ENCODE results near the gene SLC7A6OS. TPM values are rescaled to one million over a fixed set of nuclear protein-coding genes. Genes with fewer than 3 reads are reported as not detected.

Gene SLC7A6OS
- total and polyA plus RNA-seq, 3 experiments from 2014 or later, result 21.8 to 28.2 (median 25.5) TPM

- H3K36me3 Mint-ChIP-seq, result peaks cover 13 to 90% (median 29%) of the 10 kb centered on the region in 3 donors
- ChIA-PET CTCF (no interaction called here), POLR2A (interaction anchor here (0.7 kb wide), 1 partner anchor 535 kb away, joined by 3 read pairs; no protein-coding TSS in a partner anchor)
- H3K9me3 ChIP-seq (ENCODE audit: low read length), result no peaks in the 10 kb centered on the region
- no peak overlapping the region for H3K4me3 Mint-ChIP-seq
- H3K27ac ChIP-seq (ENCODE audit: low read depth, low read length), result no peak overlapping the region
- H3K27me3 Mint-ChIP-seq, result no peaks in the 10 kb centered on the region
- no peak for DNase-seq
- H3K27me3 ChIP-seq (ENCODE audit: insufficient read depth, low read length, poor library complexity, severe bottlenecking), result no peaks in the 10 kb centered on the region
- peaks cover 0 to 15% (median 3%) of the 10 kb centered on the region in 3 donors for H3K4me1 Mint-ChIP-seq
- H3K27ac Mint-ChIP-seq, result no peak overlapping the region
- no peak overlapping the region for H3K4me3 ChIP-seq (ENCODE audit: low read length)
- H3K4me1 ChIP-seq (ENCODE audit: insufficient read depth, low read length), result no peaks in the 10 kb centered on the region
- H3K9me3 Mint-ChIP-seq, result no peaks in the 10 kb centered on the region
- peaks cover 49% of the 10 kb centered on the region for H3K36me3 ChIP-seq (ENCODE audit: insufficient read depth, low read length)
These were observed 31.9 kb upstream of the SLC7A6OS start for GRCh38 chr16:68342620-68343019.

DNA sequence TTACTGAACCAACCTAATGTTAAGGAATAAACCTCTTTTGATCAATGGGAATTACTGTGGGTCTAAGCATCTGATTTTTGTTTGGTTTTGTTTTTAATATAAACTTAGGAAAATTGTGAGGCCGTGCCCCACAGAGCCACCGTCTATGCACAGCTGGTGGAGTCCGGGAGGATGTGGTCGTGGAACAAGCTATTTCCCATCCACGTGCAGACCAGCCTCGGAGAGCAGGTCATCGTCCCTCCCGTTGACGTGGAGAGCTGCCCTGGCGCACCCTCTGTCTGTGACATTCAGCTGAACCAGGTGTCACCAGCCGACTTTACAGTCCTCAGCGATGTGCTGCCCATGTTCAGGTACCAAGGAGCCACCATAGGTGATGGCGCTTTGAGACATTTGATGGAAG lies 28.5 kb upstream of the SLC7A6OS start:
- no peak overlapping the region for H3K4me3 ChIP-seq (ENCODE audit: low read length)
- Mint-ChIP-seq H3K36me3 (peaks cover 13 to 83% (median 29%) of the 10 kb centered on the region in 3 donors), H3K9me3 (no peaks in the 10 kb centered on the region), H3K4me3 (no peak overlapping the region), H3K27me3 (no peaks in the 10 kb centered on the region), H3K27ac (peak overlapping the region in 1 of 8 donors; percentile 41), H3K4me1 (no peaks in the 10 kb centered on the region)
- DNase-seq, result no peak
- H3K27me3 ChIP-seq (ENCODE audit: insufficient read depth, low read length, poor library complexity, severe bottlenecking), result no peaks in the 10 kb centered on the region
- CTCF ChIA-PET, result interaction anchor here (0.8 to 1.8 kb wide), 5 partner anchors 10 to 78 kb away, joined by 3 to 6 read pairs (median 3); partner anchors contain the start of gene SLC7A6
- peaks cover 40% of the 10 kb centered on the region for H3K36me3 ChIP-seq (ENCODE audit: insufficient read depth, low read length)
- POLR2A ChIA-PET, result no interaction called here
- no peaks in the 10 kb centered on the region for H3K4me1 ChIP-seq (ENCODE audit: insufficient read depth, low read length)
- no peaks in the 10 kb centered on the region for H3K9me3 ChIP-seq (ENCODE audit: low read length)
- H3K27ac ChIP-seq (ENCODE audit: low read depth, low read length), result no peak overlapping the region

GRCh38 chr16:68338326-68339119 lies 27.8 kb upstream of the SLC7A6OS start:
- CTCF ChIA-PET, result interaction anchor here (1.3 to 1.9 kb wide), 4 partner anchors 9 to 77 kb away, joined by 3 to 8 read pairs (median 6); no protein-coding TSS in a partner anchor
- Mint-ChIP-seq H3K27ac (no peak overlapping the region), H3K9me3 (no peaks in the 10 kb centered on the region), H3K4me3 (no peak overlapping the region), H3K4me1 (no peaks in the 10 kb centered on the region), H3K27me3 (no peaks in the 10 kb centered on the region), H3K36me3 (peaks cover 13 to 84% (median 30%) of the 10 kb centered on the region in 3 donors)
- Histone ChIP-seq H3K4me3 (ENCODE audit: low read length) (no peak overlapping the region), H3K27ac (ENCODE audit: low read depth, low read length) (no peak overlapping the region), H3K4me1 (ENCODE audit: insufficient read depth, low read length) (no peaks in the 10 kb centered on the region), H3K27me3 (ENCODE audit: insufficient read depth, low read length, poor library complexity, severe bottlenecking) (no peaks in the 10 kb centered on the region), H3K9me3 (ENCODE audit: low read length) (no peaks in the 10 kb centered on the region), H3K36me3 (ENCODE audit: insufficient read depth, low read length) (peaks cover 40% of the 10 kb centered on the region)
- POLR2A ChIA-PET, result no interaction called here
- no peak for DNase-seq

- Histone ChIP-seq H3K27ac (ENCODE audit: low read depth, low read length) (no peak overlapping the region), H3K36me3 (ENCODE audit: insufficient read depth, low read length) (peaks cover 33% of the 10 kb centered on the region), H3K4me1 (ENCODE audit: insufficient read depth, low read length) (peaks cover 9% of the 10 kb centered on the region), H3K27me3 (ENCODE audit: insufficient read depth, low read length, poor library complexity, severe bottlenecking) (no peaks in the 10 kb centered on the region), H3K4me3 (ENCODE audit: low read length) (no peak overlapping the region), H3K9me3 (ENCODE audit: low read length) (no peaks in the 10 kb centered on the region)
- Mint-ChIP-seq H3K4me1 (peaks cover 0 to 7% (median 0%) of the 10 kb centered on the region in 3 donors), H3K9me3 (no peaks in the 10 kb centered on the region), H3K27ac (peak overlapping the region in 1 of 8 donors; percentile 94), H3K27me3 (no peaks in the 10 kb centered on the region), H3K4me3 (no peak overlapping the region), H3K36me3 (peaks cover 8 to 74% (median 26%) of the 10 kb centered on the region in 3 donors)
- ChIA-PET CTCF (interaction anchor here (22.5 kb wide), 1 partner anchor 74 kb away, joined by 405 read pairs; the partner anchor contains the start of gene SLC7A6), POLR2A (interaction anchor here (0.6 to 1.1 kb wide), 2 partner anchors 71 to 768 kb away, joined by 3 to 5 read pairs; partner anchors contain the start of gene SLC7A6)
- DNase-seq, result no peak
These were observed 24.4 kb upstream of the SLC7A6OS start for GRCh38 chr16:68335175-68335574.

DNA sequence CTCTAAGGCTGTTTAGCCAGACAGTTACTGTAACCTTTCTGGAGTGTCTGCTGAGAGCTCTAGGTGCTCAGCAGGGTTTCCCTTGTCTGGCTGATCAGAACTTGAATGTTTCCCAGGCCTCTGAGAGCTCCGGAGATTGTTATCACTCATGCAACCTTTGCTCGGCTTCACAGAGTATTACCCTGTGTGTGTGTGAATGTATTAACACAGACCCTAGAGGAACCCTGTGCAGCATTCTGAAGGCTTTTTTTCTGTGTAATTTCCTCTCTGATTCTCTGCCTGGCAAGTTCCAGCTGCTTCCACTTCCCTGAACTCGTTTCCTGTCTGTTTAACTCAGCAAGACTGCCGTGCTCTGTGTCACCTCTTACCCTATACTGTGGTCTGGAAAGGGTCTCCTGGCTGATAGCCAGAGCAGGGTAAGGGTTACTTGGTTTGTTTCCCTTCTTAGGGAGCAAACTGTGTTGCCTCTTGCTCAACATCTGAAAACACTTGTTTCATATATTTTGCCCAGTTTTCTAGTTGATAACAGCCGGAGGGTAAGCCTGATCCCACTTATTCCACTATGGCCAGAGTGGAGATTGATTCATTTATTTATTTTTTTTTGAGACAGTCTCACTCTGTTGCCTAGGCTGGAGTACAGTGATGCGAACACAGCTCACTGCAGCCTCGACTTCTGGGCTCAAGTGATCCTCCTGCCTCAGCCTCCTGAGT lies 21.8 kb upstream of the SLC7A6OS start:
- H3K27ac ChIP-seq (ENCODE audit: low read depth, low read length), result no peak overlapping the region

DNA sequence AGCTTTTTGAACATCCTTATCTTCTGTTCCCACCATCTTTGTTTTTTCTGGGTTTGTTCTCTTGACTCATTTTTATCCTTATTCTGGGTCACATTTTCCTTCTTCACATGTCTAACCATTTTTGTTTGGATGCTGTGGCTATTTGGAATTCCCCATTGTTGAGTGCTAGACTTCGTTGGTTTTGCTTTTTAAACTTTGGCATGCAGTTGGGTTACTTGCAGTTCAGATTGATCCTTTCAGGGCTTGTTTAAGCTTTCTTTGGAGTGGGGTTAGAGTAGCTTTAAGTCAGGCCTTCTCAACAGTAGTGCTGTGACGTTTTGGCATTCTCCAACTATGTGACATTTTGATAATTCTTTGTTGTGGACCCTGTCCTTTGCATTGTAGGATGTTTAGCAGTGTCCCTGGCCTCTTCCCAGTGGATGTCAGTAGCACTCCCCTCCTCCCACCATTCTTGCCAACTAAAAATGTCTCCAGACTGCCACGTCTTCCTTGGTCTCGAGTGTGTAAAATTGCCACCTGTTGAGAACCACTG lies 21.2 kb upstream of the SLC7A6OS start:
- no peak overlapping the region for H3K27ac ChIP-seq (ENCODE audit: low read depth, low read length)
- peaks cover 12% of the 10 kb centered on the region for H3K4me1 ChIP-seq (ENCODE audit: insufficient read depth, low read length)
- POLR2A ChIA-PET, result no interaction called here
- peaks cover 3% of the 10 kb centered on the region for H3K36me3 ChIP-seq (ENCODE audit: insufficient read depth, low read length)
- no peaks in the 10 kb centered on the region for H3K9me3 ChIP-seq (ENCODE audit: low read length)
- Mint-ChIP-seq H3K36me3 (peaks cover 0 to 57% (median 14%) of the 10 kb centered on the region in 3 donors), H3K27me3 (no peaks in the 10 kb centered on the region), H3K9me3 (no peaks in the 10 kb centered on the region), H3K4me3 (no peak overlapping the region), H3K4me1 (peaks cover 3 to 12% (median 5%) of the 10 kb centered on the region in 3 donors), H3K27ac (peak overlapping the region in 2 of 8 donors; percentile 16 to 38)
- H3K27me3 ChIP-seq (ENCODE audit: insufficient read depth, low read length, poor library complexity, severe bottlenecking), result no peaks in the 10 kb centered on the region
- DNase-seq, result no peak
- H3K4me3 ChIP-seq (ENCODE audit: low read length), result no peak overlapping the region
- CTCF ChIA-PET, result interaction anchor here (1.2 to 22.5 kb wide), 2 partner anchors 48 to 71 kb away, joined by 6 to 405 read pairs; partner anchors contain the start of gene SLC7A6

More for the DNA sequence above, 21.8 kb upstream of the SLC7A6OS start:
- Histone ChIP-seq H3K4me1 (ENCODE audit: insufficient read depth, low read length) (peaks cover 12% of the 10 kb centered on the region), H3K36me3 (ENCODE audit: insufficient read depth, low read length) (peaks cover 8% of the 10 kb centered on the region), H3K27me3 (ENCODE audit: insufficient read depth, low read length, poor library complexity, severe bottlenecking) (no peaks in the 10 kb centered on the region), H3K9me3 (ENCODE audit: low read length) (no peaks in the 10 kb centered on the region), H3K4me3 (ENCODE audit: low read length) (no peak overlapping the region)
- peak overlapping the region in 3 of 8 donors; percentile 16 to 60 (median 38) for H3K27ac Mint-ChIP-seq
- peaks cover under 1 to 59% (median 19%) of the 10 kb centered on the region in 3 donors for H3K36me3 Mint-ChIP-seq
- H3K9me3 Mint-ChIP-seq, result no peaks in the 10 kb centered on the region
- no peak overlapping the region for H3K4me3 Mint-ChIP-seq
- ChIA-PET CTCF (interaction anchor here (1.2 to 22.5 kb wide), 2 partner anchors 49 to 72 kb away, joined by 6 to 405 read pairs; partner anchors contain the start of gene SLC7A6), POLR2A (interaction anchor here (0.6 kb wide), 1 partner anchor 184 kb away, joined by 4 read pairs; no protein-coding TSS in a partner anchor)
- no peak for DNase-seq
- peaks cover 3 to 12% (median 5%) of the 10 kb centered on the region in 3 donors for H3K4me1 Mint-ChIP-seq
- H3K27me3 Mint-ChIP-seq, result no peaks in the 10 kb centered on the region

GRCh38 chr16:68328860-68329390 lies 18.2 kb upstream of the SLC7A6OS start:
- DNase-seq, result no peak
- Mint-ChIP-seq H3K4me3 (no peak overlapping the region), H3K36me3 (peaks cover 0 to 61% (median 11%) of the 10 kb centered on the region in 3 donors), H3K27me3 (no peaks in the 10 kb centered on the region), H3K4me1 (peaks cover 3 to 12% (median 5%) of the 10 kb centered on the region in 3 donors), H3K9me3 (no peaks in the 10 kb centered on the region), H3K27ac (peak overlapping the region in 5 of 8 donors; percentile 7 to 74 (median 26))
- ChIA-PET CTCF (interaction anchor here (0.6 to 22.5 kb wide), 34 partner anchors 9 to 257 kb away, joined by 3 to 405 read pairs (median 5); partner anchors contain the start of genes PLA2G15, PRMT7, SLC7A6 and SLC7A6OS), POLR2A (interaction anchor here (0.6 to 3.6 kb wide), 3 partner anchors 65 to 258 kb away, joined by 3 to 14 read pairs (median 5); partner anchors contain the start of gene SLC7A6)
- H3K27ac ChIP-seq (ENCODE audit: low read depth, low read length), result no peak overlapping the region
- no peaks in the 10 kb centered on the region for H3K27me3 ChIP-seq (ENCODE audit: insufficient read depth, low read length, poor library complexity, severe bottlenecking)
- H3K36me3 ChIP-seq (ENCODE audit: insufficient read depth, low read length), result peaks cover 15% of the 10 kb centered on the region
- no peaks in the 10 kb centered on the region for H3K9me3 ChIP-seq (ENCODE audit: low read length)
- H3K4me1 ChIP-seq (ENCODE audit: insufficient read depth, low read length), result peaks cover 12% of the 10 kb centered on the region
- H3K4me3 ChIP-seq (ENCODE audit: low read length), result no peak overlapping the region
